Measurements from ENCODE around the gene SIGLEC5.
"Not testable (repeated sequence)": the region's sequence is repeated elsewhere in the genome, so short reads cannot be mapped to it uniquely, and the experiment has no call there.

SIGLEC5 gene, protein sequence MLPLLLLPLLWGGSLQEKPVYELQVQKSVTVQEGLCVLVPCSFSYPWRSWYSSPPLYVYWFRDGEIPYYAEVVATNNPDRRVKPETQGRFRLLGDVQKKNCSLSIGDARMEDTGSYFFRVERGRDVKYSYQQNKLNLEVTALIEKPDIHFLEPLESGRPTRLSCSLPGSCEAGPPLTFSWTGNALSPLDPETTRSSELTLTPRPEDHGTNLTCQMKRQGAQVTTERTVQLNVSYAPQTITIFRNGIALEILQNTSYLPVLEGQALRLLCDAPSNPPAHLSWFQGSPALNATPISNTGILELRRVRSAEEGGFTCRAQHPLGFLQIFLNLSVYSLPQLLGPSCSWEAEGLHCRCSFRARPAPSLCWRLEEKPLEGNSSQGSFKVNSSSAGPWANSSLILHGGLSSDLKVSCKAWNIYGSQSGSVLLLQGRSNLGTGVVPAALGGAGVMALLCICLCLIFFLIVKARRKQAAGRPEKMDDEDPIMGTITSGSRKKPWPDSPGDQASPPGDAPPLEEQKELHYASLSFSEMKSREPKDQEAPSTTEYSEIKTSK

DNA sequence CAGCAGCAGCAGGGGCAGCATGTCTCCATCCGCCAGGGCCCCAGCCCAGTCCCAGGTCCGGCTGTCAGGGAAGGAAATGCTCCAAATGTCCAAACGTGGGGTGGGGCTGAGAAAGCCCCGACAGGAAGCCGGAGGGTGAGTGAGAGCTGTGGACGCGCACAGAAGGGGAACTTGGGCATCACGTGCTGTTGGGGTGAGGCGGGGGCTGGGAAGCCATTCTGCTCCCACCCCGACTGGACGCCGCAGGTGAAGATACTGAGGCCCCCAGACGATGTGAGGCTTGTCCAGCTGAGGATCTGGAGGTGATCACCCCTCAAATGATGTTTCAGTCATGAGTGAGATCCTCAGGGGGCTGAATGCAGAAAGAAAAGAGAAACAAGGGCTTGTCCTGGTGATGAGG lies at the start of gene SIGLEC5:
SIGLEC5 (minus strand) TSS at position 87 of the 400 bp plus-strand sequence; CDS start at position 21, 66 bp downstream.
- not testable (repeated sequence) for DNase-seq

DNA sequence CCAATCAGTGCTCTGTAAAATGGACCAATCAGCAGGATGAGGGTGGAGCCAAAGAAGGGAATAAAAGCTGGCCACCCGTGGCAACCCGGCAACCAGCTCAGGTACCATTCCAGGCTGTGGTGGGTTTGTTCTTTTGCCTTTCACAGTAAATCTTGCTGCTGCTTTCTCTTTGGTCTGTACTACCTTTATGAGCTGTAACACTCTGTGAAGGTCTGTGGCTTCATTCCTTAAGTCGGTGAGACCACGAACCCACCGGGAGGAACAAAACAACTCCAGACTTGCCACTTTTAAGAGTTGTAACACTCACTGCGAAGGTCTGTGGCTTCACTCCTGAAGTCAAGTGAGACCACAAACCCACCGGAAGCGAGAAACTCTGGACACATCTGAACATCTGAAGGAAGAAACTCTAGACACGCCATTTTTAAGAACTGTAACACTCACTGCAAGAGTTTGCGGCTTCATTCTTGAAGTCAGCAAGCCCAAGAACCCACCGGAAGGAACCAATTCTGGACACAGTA lies 46.4 kb upstream of the SIGLEC5 start:
- DNase-seq: no peak

DNA sequence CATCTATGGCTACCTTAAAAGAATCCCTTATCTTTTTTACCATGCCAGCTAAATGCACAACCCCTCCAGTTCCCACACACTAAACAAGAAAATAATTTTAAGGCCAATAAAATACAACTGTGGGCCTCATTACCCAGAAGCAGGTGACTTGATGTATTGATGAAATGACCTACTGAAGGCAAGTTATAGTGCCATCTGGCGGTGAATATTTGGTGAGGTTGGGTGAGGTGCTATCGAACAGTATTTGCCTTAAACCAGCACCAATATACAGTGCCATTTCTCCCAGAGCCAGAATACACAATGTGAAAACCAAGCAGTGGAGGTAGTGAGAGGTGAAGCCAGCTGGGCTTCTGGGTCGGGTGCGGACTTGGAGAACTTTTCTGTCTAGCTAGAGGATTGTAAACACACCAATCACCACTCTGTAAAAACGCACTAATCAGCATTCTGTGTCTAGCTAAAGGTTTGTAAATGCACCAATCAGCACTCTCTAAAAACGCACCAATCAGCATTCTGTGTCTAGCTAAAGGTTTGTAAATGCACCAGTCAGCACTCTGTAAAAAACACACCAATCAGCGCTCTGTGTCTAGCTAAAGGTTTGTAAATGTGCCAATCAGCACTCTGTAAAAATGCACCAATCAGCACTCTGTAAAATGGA lies 45.8 kb upstream of the SIGLEC5 start:
- DNase-seq: not testable (repeated sequence)

DNA sequence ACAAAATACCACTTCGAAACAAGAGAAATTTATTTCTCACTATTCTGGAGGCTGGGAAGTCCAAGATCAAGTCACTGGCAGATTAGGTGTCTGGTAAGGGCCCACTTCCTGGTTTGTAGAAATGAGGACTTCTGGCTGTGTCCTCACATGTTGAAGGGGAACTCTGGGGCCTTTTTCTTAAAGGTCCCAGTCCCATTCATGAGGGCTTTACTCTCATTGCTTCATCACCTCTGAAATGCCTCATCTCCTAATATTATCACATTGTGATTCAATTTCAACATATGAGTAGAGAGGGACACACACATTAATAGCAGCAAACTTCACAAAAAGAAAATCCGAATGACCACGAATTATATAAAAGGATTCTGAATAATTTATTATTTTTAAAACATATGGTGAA lies 38.0 kb upstream of the SIGLEC5 start:
- no peak for DNase-seq

DNA sequence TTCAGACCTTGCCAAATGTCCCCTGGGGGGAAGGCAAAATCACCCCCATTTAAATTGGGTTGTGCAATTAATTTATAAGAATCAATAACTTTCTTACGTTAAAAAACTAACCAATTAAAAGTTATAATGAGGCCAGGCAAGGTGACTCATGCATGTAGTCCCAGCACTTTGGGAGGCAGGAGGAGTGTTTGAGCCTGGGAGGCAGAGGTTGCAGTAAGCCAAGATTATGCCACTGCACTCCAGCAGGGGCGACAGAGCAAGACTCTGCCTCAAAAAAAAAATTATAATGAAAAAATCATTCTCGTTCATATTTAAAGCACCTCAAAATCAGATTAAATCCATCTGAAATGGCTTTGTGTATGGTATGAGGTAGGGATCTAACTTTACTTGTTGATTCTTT lies 34.8 kb upstream of the SIGLEC5 start:
- DNase-seq: no peak

DNA sequence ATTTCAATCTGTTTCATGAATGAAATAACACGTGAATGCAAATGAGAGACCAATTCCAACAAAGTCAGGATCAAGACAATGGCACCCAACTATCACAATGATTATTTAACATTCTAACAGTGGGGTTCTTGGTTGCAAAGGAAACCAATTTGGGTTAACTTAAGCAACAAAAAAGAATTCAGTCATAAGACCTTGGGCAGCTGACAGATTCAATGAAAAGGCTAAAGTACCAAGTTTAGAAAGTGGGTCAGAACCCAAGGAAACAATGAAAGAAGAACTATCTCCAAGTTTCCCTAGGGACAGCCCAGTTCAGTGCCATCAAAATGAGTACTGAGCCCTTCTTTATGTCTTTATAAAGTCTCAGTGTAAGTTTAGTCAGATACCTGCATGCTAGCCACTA lies 33.9 kb upstream of the SIGLEC5 start:
- no peak for DNase-seq

DNA sequence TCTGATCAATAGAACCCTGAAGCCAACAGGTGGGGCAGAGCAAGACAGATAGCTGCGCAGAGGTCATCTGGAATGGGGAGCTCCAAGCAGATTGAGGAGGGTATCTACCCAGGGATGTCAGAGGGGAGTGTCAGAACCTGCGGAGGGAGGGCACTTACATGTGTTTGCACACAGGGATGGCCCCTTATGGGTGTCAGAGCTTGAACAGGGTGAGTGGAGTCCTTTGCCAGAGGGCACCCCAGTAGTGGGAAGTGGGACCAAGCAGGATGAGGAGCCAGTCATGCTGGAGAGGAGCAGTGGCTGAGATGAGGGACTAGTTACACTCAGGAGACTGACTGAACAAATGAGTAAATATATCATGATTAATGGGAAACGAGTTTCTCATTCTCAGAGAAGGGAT lies 33.4 kb upstream of the SIGLEC5 start:
- DNase-seq: no peak

DNA sequence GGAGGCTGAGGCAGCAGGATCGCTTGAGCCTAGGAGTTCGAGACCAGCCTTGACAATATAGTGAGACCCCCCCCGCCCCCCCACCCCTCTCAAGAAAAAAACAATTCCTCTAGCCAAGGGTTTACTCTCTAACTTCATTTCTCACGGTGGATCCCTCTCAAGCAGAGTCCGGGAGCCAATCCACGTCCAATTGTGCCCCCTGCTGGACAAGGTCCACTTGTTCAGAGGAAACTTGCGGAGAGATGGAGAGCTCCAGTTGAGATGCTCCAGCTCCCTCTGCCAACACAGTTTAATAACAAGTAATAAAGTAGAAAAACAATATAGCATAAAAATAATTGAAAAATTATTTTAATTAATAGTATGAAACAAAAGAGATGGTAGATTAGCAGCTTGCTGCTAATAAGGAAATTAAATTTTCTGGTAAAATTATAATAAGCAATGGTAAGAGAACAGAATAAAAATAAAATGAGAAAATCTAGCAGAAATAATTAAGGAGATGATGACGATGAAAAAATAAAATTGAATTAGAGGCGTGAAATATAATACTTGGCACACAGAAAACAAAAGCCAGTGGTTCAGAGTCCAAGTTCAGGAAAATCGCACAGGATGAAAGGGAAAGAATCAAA lies 30.9 kb upstream of the SIGLEC5 start:
- peak; percentile 67 to 74 for DNase-seq

DNA sequence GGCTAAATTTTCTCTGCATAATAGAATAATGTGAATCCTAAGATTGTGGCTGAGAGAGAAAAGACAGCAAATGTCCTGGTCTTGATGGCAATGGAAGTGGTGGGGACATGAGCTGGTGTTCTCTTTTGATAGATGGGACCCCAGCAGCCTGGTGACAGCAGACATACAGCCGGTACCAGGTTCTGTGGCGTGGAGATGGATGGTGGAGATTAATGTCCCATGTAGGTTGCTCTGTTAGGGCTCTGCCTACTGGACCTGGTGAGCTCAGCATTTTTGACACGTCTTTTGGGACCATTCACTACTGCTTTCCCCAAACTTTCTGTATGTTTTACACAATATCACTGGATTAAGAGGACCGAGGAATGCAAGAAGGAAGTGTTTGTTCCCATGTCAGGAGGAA lies 24.6 kb upstream of the SIGLEC5 start:
- no peak for DNase-seq

DNA sequence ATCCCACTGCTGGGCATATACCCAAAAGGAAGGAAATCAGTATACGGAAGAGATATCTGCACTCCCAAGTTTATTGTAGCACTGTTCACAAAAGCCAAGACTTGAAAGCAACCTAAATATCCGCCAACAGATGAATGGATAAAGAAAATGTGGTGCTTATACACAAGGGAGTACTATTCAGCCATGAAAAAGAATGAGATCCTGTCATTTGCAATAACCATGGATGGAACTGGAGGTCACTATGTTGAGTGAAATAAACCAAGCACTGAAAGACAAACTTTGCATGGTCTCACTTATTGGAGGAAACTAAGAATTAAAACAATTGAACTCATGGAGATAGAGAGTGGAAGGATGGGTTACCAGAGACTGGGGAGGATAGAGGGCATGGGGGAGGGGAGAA lies 23.0 kb upstream of the SIGLEC5 start:
- no peak for DNase-seq

DNA sequence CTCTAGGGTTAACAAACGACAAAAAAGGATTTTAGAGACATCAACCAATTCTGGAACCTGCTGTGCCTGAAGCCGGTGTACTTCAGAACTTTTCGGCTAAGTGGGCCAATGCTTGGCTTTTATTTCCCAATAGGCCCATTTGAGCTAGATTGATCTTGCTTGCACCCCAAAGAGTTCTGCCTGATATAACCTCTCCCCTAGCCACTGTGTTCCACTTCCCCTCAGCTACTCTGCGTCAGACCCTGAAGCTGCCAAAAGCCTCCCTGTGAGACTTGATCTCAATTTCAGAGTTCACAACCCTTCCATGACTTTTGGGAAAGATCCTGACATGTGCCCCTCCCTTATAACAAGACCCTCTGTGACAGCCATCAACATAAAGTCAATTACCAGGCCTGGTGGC lies 22.1 kb upstream of the SIGLEC5 start:
- DNase-seq: no peak

DNA sequence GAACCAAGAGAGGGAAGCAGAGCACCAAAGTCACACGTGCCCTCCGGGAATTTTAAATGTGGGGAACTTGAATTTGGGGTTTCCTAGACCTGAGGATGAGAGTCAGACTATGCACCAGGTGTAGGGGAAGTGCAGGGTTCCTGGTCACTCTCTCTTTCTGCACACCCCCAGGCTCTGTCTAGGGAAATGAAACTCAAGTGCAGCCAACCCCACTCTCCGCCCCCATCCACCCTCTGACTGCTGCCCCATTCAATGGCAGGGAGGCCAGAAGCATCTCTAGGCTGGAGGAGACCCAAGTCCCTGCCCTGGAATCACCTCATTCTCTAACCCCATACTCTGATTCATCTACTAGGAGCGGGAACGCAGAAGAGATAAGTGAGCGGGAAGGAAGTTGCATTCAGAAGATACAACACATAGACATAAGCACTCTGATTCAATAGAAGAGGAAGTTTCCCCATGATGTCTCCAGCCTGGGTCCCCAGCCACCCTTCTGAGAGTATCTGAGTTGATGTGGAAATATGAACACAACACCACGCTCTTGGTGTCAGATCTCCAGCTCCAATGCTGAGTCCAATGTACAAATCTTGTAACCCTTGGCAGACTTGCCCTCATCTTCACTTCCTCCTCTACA lies 21.1 kb upstream of the SIGLEC5 start:
- no peak for DNase-seq

DNA sequence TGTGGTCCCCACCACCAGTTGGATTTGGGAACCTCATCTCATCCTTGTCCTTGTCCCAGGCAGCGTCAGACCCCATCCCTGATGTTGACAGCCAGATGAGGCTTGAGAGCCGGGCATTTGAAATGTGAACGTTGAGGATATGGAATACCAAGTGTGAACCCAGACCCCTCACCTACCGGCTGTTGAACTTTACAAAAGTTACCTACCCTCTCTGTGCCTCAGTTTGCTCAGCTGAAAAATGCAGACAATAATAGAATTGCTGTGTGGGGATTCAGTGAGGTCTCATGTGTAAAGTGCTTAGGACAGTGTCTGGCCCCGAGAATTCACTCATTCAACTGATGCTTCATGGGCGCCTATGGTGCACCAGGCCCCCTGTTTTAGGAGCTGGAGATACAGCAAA lies 17.1 kb upstream of the SIGLEC5 start:
- no peak for DNase-seq

DNA sequence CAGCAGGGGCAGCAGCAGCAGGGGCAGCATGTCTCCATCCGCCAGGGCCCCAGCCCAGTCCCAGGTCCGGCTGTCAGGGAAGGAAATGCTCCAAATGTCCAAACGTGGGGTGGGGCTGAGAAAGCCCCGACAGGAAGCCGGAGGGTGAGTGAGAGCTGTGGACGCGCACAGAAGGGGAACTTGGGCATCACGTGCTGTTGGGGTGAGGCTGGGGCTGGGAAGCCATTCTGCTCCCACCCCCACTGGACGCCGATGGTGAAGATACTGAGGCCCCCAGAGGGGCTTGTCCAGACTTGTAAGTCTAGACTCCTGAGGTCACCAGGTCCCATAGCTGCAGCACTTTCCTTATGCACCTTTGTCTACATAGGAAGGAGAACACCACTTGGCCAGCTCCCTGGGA lies 16.5 kb upstream of the SIGLEC5 start, which contains the start of gene SIGLEC14:
SIGLEC14 (minus strand) TSS at position 96 of the 400 bp plus-strand sequence; CDS start at position 30, 66 bp downstream.
- not testable (repeated sequence) for DNase-seq

DNA sequence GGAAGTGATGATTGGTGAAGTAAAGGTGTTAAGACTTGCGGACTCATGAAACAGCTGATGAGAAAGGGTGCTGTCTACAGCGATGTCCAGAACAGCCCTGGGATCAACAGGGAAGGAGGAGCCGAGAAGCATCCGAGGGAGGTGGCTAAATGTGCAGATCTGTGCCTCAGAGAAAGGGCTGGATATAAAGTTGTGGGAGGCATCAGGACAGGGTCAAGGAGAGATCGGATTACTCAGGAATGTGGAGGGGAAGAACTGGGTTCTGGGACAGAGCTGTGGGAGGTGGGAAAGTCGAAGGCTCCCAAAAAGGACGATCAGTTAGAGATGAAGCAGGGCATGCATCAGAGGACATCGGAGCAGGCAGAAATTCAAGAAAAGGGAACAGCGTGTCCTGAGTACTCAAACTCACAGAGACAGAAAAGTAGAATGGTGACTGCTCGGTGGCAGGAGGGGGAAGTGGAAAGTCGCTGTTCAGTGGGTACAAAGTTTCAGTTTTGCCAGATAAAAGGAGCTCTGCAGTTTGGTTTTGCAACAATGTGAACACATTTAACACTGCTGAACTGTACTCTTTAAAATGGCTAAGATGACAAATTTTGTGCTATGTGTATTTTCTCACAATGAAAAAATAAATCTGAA lies 14.6 kb upstream of the SIGLEC5 start:
- no peak for DNase-seq

DNA sequence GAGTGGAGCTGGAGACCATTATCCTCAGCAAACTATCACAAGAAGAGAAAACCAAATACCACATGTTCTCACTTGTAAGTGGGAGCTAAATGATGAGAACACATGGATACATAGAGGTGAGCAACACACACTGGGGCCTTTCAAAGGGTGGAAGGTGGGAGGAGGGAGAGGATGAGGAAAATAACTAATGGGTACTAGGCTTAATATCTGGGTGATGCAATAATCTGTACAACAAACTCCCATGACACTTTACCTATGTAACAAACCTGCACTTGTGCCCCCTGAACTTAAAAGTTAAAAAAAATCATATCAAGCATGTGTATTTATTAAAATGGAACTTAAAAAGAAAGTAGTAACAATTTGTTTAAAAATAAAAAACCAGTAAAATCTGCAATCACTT lies 11.4 kb upstream of the SIGLEC5 start:
- no peak for DNase-seq

DNA sequence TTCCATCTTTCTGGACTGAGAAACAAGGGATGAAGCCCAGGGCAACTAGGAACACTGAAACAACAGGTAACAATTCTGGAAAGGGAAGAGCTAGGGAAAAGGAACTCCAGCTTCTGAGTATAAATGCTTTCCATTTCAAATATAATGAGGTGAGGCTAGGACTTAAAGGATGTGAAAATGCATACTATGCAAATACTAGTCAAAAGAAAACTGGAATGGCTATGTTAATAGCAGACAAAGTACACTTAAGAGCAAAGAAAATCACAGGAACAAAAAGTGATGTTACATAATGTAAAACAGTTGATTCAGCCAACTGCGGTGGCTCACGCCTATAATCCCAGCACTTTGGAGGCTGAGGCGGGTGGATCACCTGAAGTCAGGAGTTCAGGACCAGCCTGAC lies 10.2 kb upstream of the SIGLEC5 start:
- no peak for DNase-seq

DNA sequence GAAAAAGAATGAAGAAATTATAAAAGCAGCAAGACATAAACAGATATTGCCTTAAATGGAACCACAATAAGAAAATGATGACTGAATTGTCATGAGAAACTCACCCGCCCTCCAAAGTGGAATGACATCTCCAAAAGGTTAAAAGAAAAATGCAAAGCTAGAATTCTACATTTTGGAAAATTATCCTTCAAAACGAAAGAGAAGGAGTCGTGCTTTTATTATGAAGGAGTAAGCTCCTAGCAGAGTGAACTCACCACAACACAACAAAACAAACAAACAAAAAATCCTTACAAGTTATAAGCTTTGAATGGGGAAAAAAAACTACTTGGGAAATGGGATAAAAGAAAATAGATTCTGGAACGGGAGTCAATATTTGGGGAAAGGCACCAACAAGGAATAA lies 9.7 kb upstream of the SIGLEC5 start:
- DNase-seq: no peak

DNA sequence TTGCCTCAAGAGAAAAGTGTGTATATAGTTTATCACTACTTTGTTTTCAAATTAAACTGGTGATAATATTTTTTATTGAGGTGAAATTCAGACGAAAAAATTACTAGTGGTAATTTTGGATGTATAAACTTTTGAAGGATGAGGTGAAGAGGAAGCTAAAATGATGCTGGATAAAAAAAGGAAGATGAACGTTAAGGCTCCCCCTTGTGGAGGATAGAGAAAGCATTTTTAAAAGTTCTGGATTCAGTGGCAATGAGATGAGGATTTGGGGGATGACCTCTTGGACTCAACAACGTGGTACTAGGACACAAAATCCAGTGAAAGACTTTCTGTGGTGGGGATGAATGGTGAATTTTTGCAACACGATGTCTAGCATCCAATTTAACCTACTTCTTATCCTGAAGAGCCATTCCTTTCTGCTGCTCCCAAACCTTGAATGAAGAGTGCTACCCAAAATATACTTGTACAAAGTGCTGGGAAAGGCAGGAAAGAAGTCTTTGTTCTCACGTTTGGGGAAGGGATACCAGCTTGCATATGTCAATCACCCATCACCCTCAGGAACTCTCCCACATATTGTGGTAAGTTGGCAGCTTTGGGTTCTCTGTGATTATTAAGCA lies 7.3 kb upstream of the SIGLEC5 start:
- no peak for DNase-seq

DNA sequence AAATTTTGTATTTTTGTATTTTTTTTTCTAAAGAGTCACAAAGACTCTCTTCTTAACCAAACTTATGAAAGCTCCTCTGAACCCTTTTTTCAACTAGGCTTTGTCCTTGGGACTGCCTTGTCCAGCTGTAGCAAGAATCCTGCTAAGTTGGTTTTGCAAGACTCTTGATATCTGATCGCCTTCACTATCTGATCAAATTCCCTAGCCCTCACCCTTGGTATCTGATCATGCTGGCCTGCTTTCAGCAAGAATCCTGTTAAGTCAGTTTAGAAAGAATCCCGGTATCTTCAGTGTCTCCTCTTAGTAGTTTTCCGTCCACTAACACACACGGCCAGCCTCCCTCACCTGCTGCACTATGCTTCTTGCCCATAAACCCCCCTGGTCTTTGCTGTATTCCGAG lies 1.9 kb upstream of the SIGLEC5 start:
- no peak for DNase-seq

DNA sequence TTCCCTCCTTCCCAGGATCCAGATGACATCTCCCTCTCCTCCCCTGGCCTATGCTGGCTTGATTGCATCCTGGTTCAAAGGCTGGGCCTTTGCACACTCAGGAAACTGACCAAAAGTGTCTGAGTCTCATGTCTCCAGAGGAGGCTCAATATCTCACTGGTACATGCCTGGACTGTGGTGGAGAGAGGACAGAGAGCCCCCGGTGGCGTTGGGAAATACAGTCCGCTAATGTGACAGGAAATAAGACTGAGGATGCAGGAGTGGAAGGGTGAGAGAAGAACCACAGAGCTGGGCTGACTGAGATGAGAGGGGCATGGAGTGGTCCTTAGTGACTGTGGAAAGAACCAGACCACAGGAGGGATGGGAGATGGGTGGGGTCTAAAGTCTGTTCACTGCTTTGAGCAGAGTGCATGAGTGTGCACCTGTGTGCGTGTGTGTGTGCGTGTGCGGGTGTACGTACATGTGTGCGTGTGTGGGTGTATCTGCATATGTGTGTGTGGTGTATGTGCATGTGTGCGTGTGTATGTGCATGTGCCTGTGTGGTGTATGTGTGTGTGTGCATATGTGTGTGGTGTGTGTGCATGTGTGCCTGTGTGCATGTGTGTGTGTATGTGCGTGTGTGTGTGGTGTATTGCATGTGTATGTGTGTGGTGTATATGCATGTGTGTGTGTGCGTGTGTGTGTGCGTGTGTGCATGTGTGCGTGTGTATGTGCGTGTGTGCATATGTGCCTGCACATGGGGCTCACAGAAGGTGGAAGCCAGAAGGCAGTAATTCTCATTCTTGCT lies 1.9 kb downstream of the SIGLEC5 start:
- no peak for DNase-seq

All from hippocampal formation (tissue), 2 donors.